Osteoblast (primary cell): ENCODE results near the gene NEGR1. TPM values are rescaled to one million over a fixed set of nuclear protein-coding genes. Genes with fewer than 3 reads are reported as not detected.

Experiments used
- DNase-seq: peaks from one replicate; pipeline ENCODE4 v3.0.0; 2011; ENCODE audit warnings: low spot score, mixed read lengths; ENCODE audit not compliant: insufficient read length; ENCODE audit errors: missing footprints
- H2AFZ ChIP-seq: 2 replicates; pipeline ENCODE4 v1.6.0; 2011; ENCODE audit warnings: mild to moderate bottlenecking, low read length
- H3K27ac ChIP-seq: 2 replicates; pipeline ENCODE4 v1.5.1; 2011; ENCODE audit warnings: mild to moderate bottlenecking, low read depth, low read length, moderate library complexity
- H3K27me3 ChIP-seq: 2 replicates; pipeline ENCODE4 v1.6.0; 2012; ENCODE audit warnings: mild to moderate bottlenecking, control low read depth, inconsistent platforms, low read length, moderate library complexity; ENCODE audit not compliant: insufficient read depth
- H3K36me3 ChIP-seq: 2 replicates; pipeline ENCODE4 v1.5.1; 2011; ENCODE audit warnings: mild to moderate bottlenecking, low read length, control low read depth, moderate library complexity; ENCODE audit not compliant: insufficient read depth
- H3K4me1 ChIP-seq: 2 replicates; pipeline ENCODE4 v1.5.1; 2011; ENCODE audit warnings: mild to moderate bottlenecking, low read length, control low read depth, moderate library complexity; ENCODE audit not compliant: insufficient read depth
- H3K4me2 ChIP-seq: 2 replicates; pipeline ENCODE4 v1.6.0; 2011; ENCODE audit warnings: mild to moderate bottlenecking, low read length; ENCODE audit not compliant: insufficient read depth
- H3K4me3 ChIP-seq: fragments of 200-600 bp; sonication (generic); 3 replicates; pipeline ENCODE4 v1.5.1; 2012; ENCODE audit warnings: mild to moderate bottlenecking, low read length, inconsistent platforms; ENCODE audit not compliant: insufficient read depth
- H3K79me2 ChIP-seq: 2 replicates; pipeline ENCODE4 v1.6.0; 2012; ENCODE audit warnings: mild to moderate bottlenecking, low read length, control low read depth, inconsistent platforms; ENCODE audit not compliant: insufficient read depth
- H3K9me3 ChIP-seq: 2 replicates; pipeline ENCODE4 v1.5.1; 2011; ENCODE audit warnings: low read depth, low read length, control low read depth
- H4K20me1 ChIP-seq: 2 replicates; pipeline ENCODE4 v1.6.0; 2012; ENCODE audit warnings: mild to moderate bottlenecking, low read length, control low read depth; ENCODE audit not compliant: insufficient read depth
- CTCF ChIP-seq: IDR thresholded peaks from 2 replicates; pipeline ENCODE4 v1.5.1; 2011; ENCODE audit warnings: mild to moderate bottlenecking, low read depth, low read length, moderate library complexity; ENCODE audit errors: extremely low read depth
- total RNA-seq: library from RNA; depleted of rRNA; stranded (reverse); fragments of >200 nt; gene quantifications from 2 replicates; pipeline ENCODE4 v1.2.3, GENCODE V29; 2012

Gene NEGR1
- total RNA-seq, 1 donor: 18.1 TPM

- Histone ChIP-seq H3K36me3 (no peaks in the 10 kb centered on the region), H3K4me1 (no peaks in the 10 kb centered on the region), H4K20me1 (no peaks in the 10 kb centered on the region), H3K79me2 (no peaks in the 10 kb centered on the region), H2AFZ (no peak overlapping the region), H3K9me3 (no peaks in the 10 kb centered on the region), H3K27ac (no peak overlapping the region), H3K27me3 (no peaks in the 10 kb centered on the region), H3K4me2 (no peak overlapping the region), H3K4me3 (no peak overlapping the region)
- DNase-seq: no peak
- no peak for TF ChIP-seq CTCF
Observed at GRCh38 chr1:71438626-71439025, 843.7 kb downstream of the NEGR1 start.

- no peak overlapping the region for H3K4me2 ChIP-seq
- no peaks in the 10 kb centered on the region for H3K79me2 ChIP-seq
- no peaks in the 10 kb centered on the region for H3K9me3 ChIP-seq
- no peak overlapping the region for H3K4me3 ChIP-seq
- H3K27me3 ChIP-seq: no peaks in the 10 kb centered on the region
- no peaks in the 10 kb centered on the region for H3K36me3 ChIP-seq
- no peak for TF ChIP-seq CTCF
- H2AFZ ChIP-seq: no peak overlapping the region
- no peaks in the 10 kb centered on the region for H3K4me1 ChIP-seq
- no peaks in the 10 kb centered on the region for H4K20me1 ChIP-seq
- no peak overlapping the region for H3K27ac ChIP-seq
- no peak for DNase-seq
Observed at GRCh38 chr1:71435951-71436350, 846.4 kb downstream of the NEGR1 start.

- Histone ChIP-seq H3K4me3 (no peak overlapping the region), H3K27ac (no peak overlapping the region), H3K4me1 (no peaks in the 10 kb centered on the region), H3K79me2 (no peaks in the 10 kb centered on the region), H4K20me1 (no peaks in the 10 kb centered on the region), H2AFZ (no peak overlapping the region), H3K9me3 (no peaks in the 10 kb centered on the region), H3K4me2 (no peak overlapping the region), H3K36me3 (no peaks in the 10 kb centered on the region), H3K27me3 (no peaks in the 10 kb centered on the region)
- DNase-seq: no peak
- TF ChIP-seq CTCF: no peak
Observed at GRCh38 chr1:71434240-71434639, 848.1 kb downstream of the NEGR1 start.

GRCh38 chr1:71428029-71428428 lies 854.3 kb downstream of the NEGR1 start:
- H3K4me2 ChIP-seq: no peak overlapping the region
- no peak overlapping the region for H3K4me3 ChIP-seq
- no peak overlapping the region for H2AFZ ChIP-seq
- no peaks in the 10 kb centered on the region for H3K36me3 ChIP-seq
- DNase-seq: no peak
- no peaks in the 10 kb centered on the region for H3K4me1 ChIP-seq
- no peak for TF ChIP-seq CTCF
- H3K79me2 ChIP-seq: no peaks in the 10 kb centered on the region
- no peaks in the 10 kb centered on the region for H3K27me3 ChIP-seq
- no peaks in the 10 kb centered on the region for H4K20me1 ChIP-seq
- no peak overlapping the region for H3K27ac ChIP-seq
- H3K9me3 ChIP-seq: no peaks in the 10 kb centered on the region
